ENCODE results near the gene NAT8L.

NAT8L gene

GRCh38 chr4:2046031-2046961 lies 12.8 kb upstream of the NAT8L start:
- DNase-seq (ENCODE audit: low read depth) = no peak

GRCh38 chr4:2047031-2047660 lies 12.0 kb upstream of the NAT8L start:
- DNase-seq (ENCODE audit: low read depth) = no peak

- no peak for DNase-seq (ENCODE audit: low read depth)
Measured at GRCh38 chr4:2047781-2048581, 11.1 kb upstream of the NAT8L start.

- no peak for DNase-seq (ENCODE audit: low read depth)
Measured at GRCh38 chr4:2048831-2049230, 10.3 kb upstream of the NAT8L start.

- no peak for DNase-seq (ENCODE audit: low read depth)
Measured at GRCh38 chr4:2049381-2049780, 9.7 kb upstream of the NAT8L start.

GRCh38 chr4:2049811-2050210 lies 9.3 kb upstream of the NAT8L start:
- no peak for DNase-seq (ENCODE audit: low read depth)

GRCh38 chr4:2051086-2051485 lies 8.0 kb upstream of the NAT8L start:
- DNase-seq (ENCODE audit: low read depth) = no peak

- DNase-seq (ENCODE audit: low read depth) = no peak
Measured at GRCh38 chr4:2054217-2054616, 4.9 kb upstream of the NAT8L start.

- DNase-seq (ENCODE audit: low read depth) = no peak
Measured at GRCh38 chr4:2057382-2058065, 1.6 kb upstream of the NAT8L start.

GRCh38 chr4:2058264-2059045 lies 672 bp upstream of the NAT8L start:
- DNase-seq (ENCODE audit: low read depth) = no peak

- DNase-seq (ENCODE audit: low read depth) = no peak
Measured at GRCh38 chr4:2059726-2060602, 837 bp downstream of the NAT8L start.

- DNase-seq (ENCODE audit: low read depth) = no peak
Measured at GRCh38 chr4:2060611-2061185, 1.6 kb downstream of the NAT8L start.

GRCh38 chr4:2061186-2062131 lies 2.3 kb downstream of the NAT8L start:
- DNase-seq (ENCODE audit: low read depth) = no peak

GRCh38 chr4:2062168-2062807 lies 3.2 kb downstream of the NAT8L start:
- DNase-seq (ENCODE audit: low read depth) = no peak

GRCh38 chr4:2062808-2063524 lies 3.8 kb downstream of the NAT8L start:
- DNase-seq (ENCODE audit: low read depth) = no peak

GRCh38 chr4:2063557-2064275 lies 4.6 kb downstream of the NAT8L start:
- DNase-seq (ENCODE audit: low read depth) = no peak
